HG02623 (cell line): ENCODE measurements around the gene CMTM2.
"Not testable (repeated sequence)": the region's sequence is repeated elsewhere in the genome, so short reads cannot be mapped to it uniquely, and the experiment has no call there.

Experiments used
- ATAC-seq: cut with Tn5 transposase; IDR thresholded peaks from one replicate; pipeline ENCODE4 v1.9.1; 2021; ENCODE audit warnings: moderate library complexity; ENCODE audit not compliant: unreplicated experiment

Gene CMTM2

GRCh38 chr16:66627611-66628378, 48.5 kb downstream of the CMTM2 start:
- not testable (repeated sequence) for ATAC-seq

DNA sequence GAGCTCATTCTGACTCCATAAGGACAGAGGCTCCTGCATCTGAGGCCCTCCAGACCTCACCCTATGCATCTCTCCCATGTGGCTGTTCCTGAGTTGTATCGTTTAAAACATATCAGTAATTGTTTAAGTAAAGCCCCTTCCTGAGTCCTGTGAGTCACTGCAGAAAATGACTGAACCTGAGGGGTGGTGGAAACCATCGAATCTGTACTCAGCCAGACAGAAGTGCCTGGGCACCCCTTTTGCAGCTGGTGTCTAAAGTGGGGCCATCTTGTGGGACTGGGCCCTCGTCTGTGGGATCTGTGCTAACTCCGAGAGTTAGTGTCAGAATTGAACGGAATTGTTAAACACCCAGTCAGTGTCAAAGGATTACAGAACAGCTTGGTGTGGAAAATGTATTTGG, 50.6 kb downstream of the CMTM2 start:
- ATAC-seq, result no peak

DNA sequence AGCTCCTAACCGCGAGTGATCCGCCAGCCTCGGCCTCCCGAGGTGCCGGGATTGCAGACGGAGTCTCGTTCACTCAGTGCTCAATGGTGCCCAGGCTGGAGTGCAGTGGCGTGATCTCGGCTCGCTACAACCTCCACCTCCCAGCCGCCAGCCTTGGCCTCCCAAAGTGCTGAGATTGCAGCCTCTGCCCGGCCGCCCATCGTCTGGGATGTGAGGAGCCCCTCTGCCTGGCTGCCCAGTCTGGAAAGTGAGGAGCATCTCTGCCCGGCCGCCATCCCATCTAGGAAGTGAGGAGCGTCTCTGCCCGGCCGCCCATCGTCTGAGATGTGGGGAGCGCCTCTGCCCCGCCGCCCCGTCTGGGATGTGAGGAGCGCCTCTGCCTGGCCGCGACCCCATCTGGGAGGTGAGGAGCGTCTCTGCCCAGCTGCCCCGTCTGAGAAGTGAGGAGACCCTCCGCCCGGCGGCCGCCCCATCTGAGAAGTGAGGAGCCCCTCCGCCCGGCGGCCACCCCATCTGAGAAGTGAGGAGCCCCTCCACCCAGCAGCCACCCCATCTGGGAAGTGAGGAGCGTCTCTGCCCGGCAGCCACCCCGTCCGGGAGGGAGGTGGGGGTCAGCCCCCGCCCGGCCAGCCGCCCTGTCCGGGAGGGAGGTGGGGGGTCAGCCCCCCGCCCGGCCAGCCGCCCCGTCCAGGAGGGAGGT, 51.4 kb downstream of the CMTM2 start:
- ATAC-seq, result not testable (repeated sequence)

GRCh38 chr16:66631558-66631957, 52.3 kb downstream of the CMTM2 start:
- ATAC-seq, result not testable (repeated sequence)

DNA sequence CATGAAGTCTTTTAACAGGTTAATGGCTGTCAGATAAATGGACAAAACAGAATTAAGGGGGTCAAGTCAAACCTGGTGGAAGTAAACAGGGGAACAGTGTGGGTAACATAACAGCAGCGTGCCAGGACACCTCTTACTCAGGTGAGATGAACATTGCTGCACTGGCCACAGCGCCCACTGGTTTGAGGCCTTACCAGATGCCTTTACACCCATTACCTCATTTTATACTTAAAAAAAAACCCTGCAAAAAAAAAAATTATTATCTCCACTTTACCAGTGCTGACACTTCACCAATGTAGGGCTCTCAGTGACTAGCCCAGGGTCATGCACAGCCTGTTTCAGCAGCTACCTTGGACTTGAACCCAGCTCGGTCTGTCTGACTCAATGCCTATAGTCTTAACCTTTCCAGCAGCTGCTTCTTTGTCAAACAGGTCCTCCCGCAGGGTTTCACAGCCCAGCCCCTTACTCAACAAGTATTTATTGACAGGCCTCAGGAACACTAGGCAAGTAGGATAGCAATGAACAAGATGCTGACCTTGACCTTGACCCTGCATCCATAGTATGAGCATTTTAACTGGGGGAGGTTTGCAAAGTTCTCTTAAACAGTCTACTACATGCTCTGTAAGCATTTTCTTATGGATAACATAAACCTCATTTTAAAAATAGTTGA, 55.4 kb downstream of the CMTM2 start:
- ATAC-seq, result no peak

- no peak for ATAC-seq
Observed at GRCh38 chr16:66635406-66635805, 56.1 kb downstream of the CMTM2 start.

DNA sequence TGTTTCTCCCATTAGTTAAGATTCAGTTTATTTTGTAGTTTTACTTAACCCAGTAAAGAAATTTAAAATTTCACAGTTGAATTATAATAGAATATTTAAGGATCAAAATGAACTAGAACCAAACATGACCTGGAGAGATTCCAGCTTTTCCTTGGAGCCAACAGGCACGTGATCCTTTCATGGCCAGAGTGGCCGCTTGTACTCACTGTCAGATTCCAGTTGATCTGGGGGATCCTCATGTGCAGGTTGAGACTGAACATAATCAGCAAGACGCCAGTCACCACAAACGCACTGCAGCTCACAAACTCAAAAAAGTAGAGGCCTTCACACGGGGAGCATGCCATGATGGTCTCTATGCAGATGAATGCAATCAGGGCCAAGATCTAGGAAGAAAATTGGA, 56.9 kb downstream of the CMTM2 start:
- ATAC-seq, result no peak

GRCh38 chr16:66637806-66638205, 58.5 kb downstream of the CMTM2 start:
- ATAC-seq, result no peak
